Measurements from ENCODE around the gene PRICKLE2. TPM values are rescaled to one million over a fixed set of nuclear protein-coding genes. Genes with fewer than 3 reads are reported as not detected.

Gene PRICKLE2
- total and polyA plus RNA-seq, 5 experiments from 2014 or later, result not detected

- no peak overlapping the region for H3K27ac Mint-ChIP-seq
- H3K4me1 Mint-ChIP-seq, result no peaks in the 10 kb centered on the region
- peaks cover 0 to 3% (median 0%) of the 10 kb centered on the region in 9 donors for H3K9me3 Mint-ChIP-seq
- POLR2A ChIA-PET, result no interaction called here
- DNase-seq (no peak), ATAC-seq (no peak)
- peaks cover 6 to 25% (median 14%) of the 10 kb centered on the region in 5 donors for H3K27me3 Mint-ChIP-seq
- H3K4me3 Mint-ChIP-seq, result no peak overlapping the region
- H3K36me3 Mint-ChIP-seq, result no peaks in the 10 kb centered on the region
These were observed 73.9 kb downstream of the PRICKLE2 start for GRCh38 chr3:64151342-64151871.

DNA sequence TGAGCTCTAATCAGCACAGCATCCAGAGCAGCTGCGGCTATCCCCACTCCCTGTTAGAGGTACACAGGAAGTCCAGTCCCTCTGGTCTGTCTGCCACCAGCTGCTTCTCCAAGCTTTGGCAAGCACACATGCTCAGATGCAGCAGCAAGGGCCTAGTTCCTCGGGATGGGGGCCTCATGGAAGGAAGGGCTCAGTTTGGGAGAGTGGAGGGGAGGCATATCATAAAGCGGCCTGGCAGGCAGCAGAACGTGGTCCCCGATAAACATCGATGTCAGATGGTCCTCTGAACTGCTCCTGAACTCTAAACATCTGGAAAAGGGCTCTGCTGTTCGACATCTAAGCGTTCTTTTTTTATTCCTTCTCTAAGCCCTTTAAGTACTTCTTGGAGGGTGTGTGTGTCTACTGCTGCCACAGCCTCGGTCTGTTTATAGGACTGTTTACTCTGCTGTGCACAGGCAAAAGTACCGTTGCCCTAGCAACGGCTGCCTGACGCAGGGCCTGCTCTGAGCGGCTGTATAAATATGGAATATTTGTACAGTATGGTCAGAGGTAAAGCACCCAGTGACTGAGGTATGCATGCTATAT is 74.6 kb downstream of the PRICKLE2 start:
- Mint-ChIP-seq H3K36me3 (no peaks in the 10 kb centered on the region), H3K4me3 (no peak overlapping the region), H3K9me3 (peaks cover 0 to 3% (median 0%) of the 10 kb centered on the region in 9 donors), H3K27me3 (peaks cover 6 to 25% (median 14%) of the 10 kb centered on the region in 5 donors), H3K27ac (no peak overlapping the region), H3K4me1 (no peaks in the 10 kb centered on the region)
- ATAC-seq (no peak), DNase-seq (no peak)
- POLR2A ChIA-PET, result no interaction called here

DNA sequence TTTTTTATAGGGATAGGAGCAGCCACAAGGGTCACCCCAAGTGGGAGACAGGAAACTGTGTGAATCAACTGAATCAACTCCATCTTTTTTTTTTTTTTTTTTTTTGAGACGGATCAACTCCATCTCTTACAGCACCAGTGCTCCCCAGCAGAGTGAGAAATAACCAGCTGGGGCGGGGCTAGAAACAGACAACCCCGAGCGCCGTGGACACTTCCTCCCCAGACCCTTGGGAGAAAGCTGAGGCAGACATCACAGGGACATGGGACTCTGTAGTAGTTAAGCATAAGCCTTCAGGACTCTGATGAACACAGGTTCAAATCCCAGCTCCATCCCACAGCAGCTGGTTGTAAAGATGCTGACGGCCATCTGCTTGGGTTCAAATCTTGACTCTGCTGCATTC is 75.4 kb downstream of the PRICKLE2 start:
- Mint-ChIP-seq H3K27ac (no peak overlapping the region), H3K36me3 (no peaks in the 10 kb centered on the region), H3K9me3 (peaks cover 0 to 3% (median 0%) of the 10 kb centered on the region in 9 donors), H3K4me1 (no peaks in the 10 kb centered on the region), H3K27me3 (peaks cover 5 to 25% (median 14%) of the 10 kb centered on the region in 5 donors), H3K4me3 (no peak overlapping the region)
- DNase-seq, result no peak
- no peak for ATAC-seq
- POLR2A ChIA-PET, result no interaction called here

GRCh38 chr3:64148955-64149653 is 76.2 kb downstream of the PRICKLE2 start:
- Mint-ChIP-seq H3K36me3 (no peaks in the 10 kb centered on the region), H3K9me3 (peaks cover 0 to 3% (median 0%) of the 10 kb centered on the region in 9 donors)
- no peak for ATAC-seq

DNA sequence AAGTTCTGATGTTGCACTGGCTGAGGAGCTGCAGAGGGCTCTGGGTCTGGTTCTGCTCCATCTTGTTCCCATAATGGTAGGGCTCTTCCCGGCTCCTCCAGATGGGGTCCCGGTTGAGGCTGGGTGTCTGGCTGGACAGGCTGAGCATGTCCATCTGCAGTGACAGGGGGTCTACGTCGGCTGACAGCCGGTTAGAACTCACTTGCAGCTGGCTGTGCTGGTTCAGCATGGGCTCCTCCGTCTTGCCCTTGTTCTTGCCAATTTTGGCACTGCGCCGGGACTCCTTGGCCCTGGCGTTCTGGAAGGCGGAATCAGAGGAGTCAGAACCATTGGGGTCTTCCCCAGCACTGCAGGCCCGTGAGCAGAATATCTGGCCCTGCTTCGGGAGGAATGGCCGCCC is 78.1 kb downstream of the PRICKLE2 start:
- no peaks in the 10 kb centered on the region for H3K4me1 Mint-ChIP-seq
- DNase-seq, result no peak
- H3K4me3 Mint-ChIP-seq, result no peak overlapping the region
- POLR2A ChIA-PET, result no interaction called here
- no peaks in the 10 kb centered on the region for H3K36me3 Mint-ChIP-seq
- H3K27me3 Mint-ChIP-seq, result peaks cover 4 to 15% (median 14%) of the 10 kb centered on the region in 5 donors
- no peak for ATAC-seq
- no peak overlapping the region for H3K27ac Mint-ChIP-seq
- peaks cover 0 to 3% (median 0%) of the 10 kb centered on the region in 9 donors for H3K9me3 Mint-ChIP-seq

More at GRCh38 chr3:64148955-64149653, 76.2 kb downstream of the PRICKLE2 start:
- no peak overlapping the region for H3K4me3 Mint-ChIP-seq
- POLR2A ChIA-PET, result no interaction called here
- no peak overlapping the region for H3K27ac Mint-ChIP-seq
- H3K27me3 Mint-ChIP-seq, result peaks cover 5 to 25% (median 14%) of the 10 kb centered on the region in 5 donors
- H3K4me1 Mint-ChIP-seq, result no peaks in the 10 kb centered on the region
- DNase-seq, result no peak

- DNase-seq (no peak), ATAC-seq (no peak)
- Mint-ChIP-seq H3K4me3 (no peak overlapping the region), H3K27ac (no peak overlapping the region), H3K9me3 (no peaks in the 10 kb centered on the region), H3K27me3 (peaks cover 0 to 11% (median 1%) of the 10 kb centered on the region in 5 donors), H3K36me3 (no peaks in the 10 kb centered on the region), H3K4me1 (no peaks in the 10 kb centered on the region)
- POLR2A ChIA-PET, result no interaction called here
These were observed 79.8 kb downstream of the PRICKLE2 start for GRCh38 chr3:64145438-64145837.

DNA sequence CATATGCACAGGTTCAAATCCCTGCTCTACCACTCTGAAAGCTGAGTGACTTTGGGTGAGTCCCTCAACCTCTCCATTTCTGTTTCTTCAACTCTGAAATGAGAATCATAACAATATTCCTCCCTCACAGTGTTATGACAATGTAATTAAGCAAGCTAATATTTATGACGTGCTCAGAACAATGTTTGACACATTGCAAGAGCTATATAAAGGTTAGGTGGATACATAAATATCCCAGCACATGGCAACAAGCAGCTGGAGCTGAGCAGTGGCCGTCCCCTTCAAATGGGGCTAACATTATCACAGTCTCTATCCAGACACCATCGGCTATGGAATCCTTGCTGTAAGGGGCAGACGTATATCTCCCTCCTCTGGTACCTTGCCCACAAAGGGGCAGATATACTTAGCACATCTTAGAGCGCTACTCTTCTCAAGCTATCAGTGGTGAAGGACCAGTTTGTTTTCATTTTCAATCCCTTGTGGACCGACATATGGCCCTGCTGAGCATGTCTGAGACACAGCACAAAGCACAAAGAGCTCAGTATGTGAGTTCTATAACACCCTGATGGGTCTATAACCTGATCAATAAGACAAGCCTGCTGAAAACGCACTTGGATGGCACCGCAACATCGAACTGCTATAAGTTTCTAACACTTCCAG is 80.9 kb downstream of the PRICKLE2 start:
- no peaks in the 10 kb centered on the region for H3K9me3 Mint-ChIP-seq
- H3K4me3 Mint-ChIP-seq, result no peak overlapping the region
- H3K27me3 Mint-ChIP-seq, result peaks cover 0 to 12% (median 0%) of the 10 kb centered on the region in 5 donors

DNA sequence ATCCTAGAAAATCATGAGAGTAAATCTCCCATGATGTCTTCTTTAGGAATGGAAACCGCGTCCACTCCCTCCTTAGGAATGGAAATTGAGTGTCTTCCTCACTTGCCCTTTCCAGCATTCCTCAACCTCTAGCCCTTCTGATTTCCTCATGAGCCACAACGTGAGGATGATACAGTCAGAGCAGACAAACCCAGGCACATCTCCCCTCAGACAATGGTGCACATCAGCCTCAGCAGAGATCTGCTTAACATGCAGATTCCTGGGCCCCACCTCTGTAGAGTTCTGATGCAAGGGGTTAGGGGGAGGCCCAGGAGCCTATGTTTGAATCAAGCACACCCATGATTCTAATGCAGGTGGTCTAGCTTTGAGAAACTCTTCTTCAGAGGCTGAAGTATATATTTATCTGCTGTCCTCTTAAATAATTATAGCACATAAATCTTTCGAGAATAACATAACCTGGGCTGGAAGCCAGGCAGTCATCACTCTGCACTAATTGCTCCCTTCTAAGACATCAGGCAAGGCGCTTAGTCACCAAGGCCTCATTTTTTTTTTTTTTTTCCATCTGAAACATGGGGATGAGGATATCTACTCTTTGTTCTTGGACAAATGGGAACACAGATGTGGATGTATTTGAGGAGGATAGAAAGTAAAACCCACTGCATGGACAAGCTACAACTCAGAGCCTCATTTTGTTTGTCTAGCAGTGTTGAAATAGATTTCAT is 81.7 kb downstream of the PRICKLE2 start:
- no peak overlapping the region for H3K4me3 Mint-ChIP-seq
- no peaks in the 10 kb centered on the region for H3K36me3 Mint-ChIP-seq
- ATAC-seq (no peak), DNase-seq (no peak)
- H3K4me1 Mint-ChIP-seq, result no peaks in the 10 kb centered on the region
- peaks cover 0 to 12% (median 0%) of the 10 kb centered on the region in 5 donors for H3K27me3 Mint-ChIP-seq
- no peak overlapping the region for H3K27ac Mint-ChIP-seq
- POLR2A ChIA-PET, result no interaction called here
- no peaks in the 10 kb centered on the region for H3K9me3 Mint-ChIP-seq

More for the DNA sequence above, 80.9 kb downstream of the PRICKLE2 start:
- DNase-seq (no peak), ATAC-seq (no peak)
- no peaks in the 10 kb centered on the region for H3K4me1 Mint-ChIP-seq
- H3K27ac Mint-ChIP-seq, result no peak overlapping the region
- H3K36me3 Mint-ChIP-seq, result no peaks in the 10 kb centered on the region
- POLR2A ChIA-PET, result no interaction called here

DNA sequence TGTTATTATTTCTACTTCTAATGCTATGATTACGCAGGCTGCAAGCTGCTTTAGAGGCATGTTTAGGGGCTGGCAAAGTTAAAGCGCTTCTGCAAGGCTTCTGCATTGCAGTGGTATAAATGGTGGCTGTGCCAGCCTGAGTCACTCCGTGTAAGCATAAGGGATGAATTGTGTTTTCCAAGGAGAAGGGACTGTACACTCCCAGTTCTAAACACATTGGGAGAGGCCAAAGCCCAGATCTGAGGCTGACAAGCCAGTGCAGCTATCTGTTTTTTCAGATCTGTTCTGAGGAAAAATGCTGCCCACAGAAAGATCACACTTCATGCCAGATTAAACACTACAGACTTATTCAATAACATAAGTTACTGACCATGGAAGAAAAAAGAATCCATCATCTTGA is 83.8 kb downstream of the PRICKLE2 start:
- ATAC-seq, result no peak
- no peak for DNase-seq
- Mint-ChIP-seq H3K4me3 (no peak overlapping the region), H3K27me3 (peaks cover 0 to 11% (median 2%) of the 10 kb centered on the region in 5 donors), H3K9me3 (no peaks in the 10 kb centered on the region), H3K36me3 (no peaks in the 10 kb centered on the region), H3K27ac (no peak overlapping the region), H3K4me1 (no peaks in the 10 kb centered on the region)
- POLR2A ChIA-PET, result no interaction called here

GRCh38 chr3:64140651-64141050 is 84.6 kb downstream of the PRICKLE2 start:
- peaks cover 0 to 9% (median 3%) of the 10 kb centered on the region in 5 donors for H3K27me3 Mint-ChIP-seq
- H3K27ac Mint-ChIP-seq, result no peak overlapping the region
- no peaks in the 10 kb centered on the region for H3K9me3 Mint-ChIP-seq
- no peak for DNase-seq
- no peaks in the 10 kb centered on the region for H3K4me1 Mint-ChIP-seq
- no peak overlapping the region for H3K4me3 Mint-ChIP-seq
- H3K36me3 Mint-ChIP-seq, result no peaks in the 10 kb centered on the region
- ATAC-seq, result no peak
- POLR2A ChIA-PET, result no interaction called here

GRCh38 chr3:64138656-64139375 is 86.5 kb downstream of the PRICKLE2 start:
- Mint-ChIP-seq H3K4me1 (no peaks in the 10 kb centered on the region), H3K27me3 (peaks cover 0 to 15% (median 3%) of the 10 kb centered on the region in 5 donors), H3K4me3 (no peak overlapping the region), H3K36me3 (no peaks in the 10 kb centered on the region), H3K27ac (no peak overlapping the region), H3K9me3 (no peaks in the 10 kb centered on the region)
- no peak for ATAC-seq
- no peak for DNase-seq
- POLR2A ChIA-PET, result no interaction called here

DNA sequence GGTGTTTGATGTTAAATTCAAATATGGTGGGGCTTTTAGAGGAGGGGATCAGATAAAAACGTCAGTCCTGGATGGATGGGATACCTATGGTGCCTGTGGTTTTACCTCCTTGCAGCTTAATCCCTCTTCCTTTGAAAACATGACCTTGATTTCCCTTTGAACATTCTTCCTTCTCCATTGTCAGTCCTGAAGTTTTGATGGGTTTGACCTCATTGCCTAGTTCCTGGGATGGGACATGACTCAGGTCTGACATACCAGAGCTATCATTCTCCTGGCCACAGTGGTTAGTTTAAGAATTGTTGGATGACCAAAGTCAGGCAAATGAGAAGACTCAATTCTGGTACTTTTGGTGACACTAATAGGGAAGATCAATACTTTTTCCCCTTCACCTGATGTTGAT is 87.2 kb downstream of the PRICKLE2 start:
- peaks cover 0 to 15% (median 3%) of the 10 kb centered on the region in 5 donors for H3K27me3 Mint-ChIP-seq
- H3K4me1 Mint-ChIP-seq, result no peaks in the 10 kb centered on the region
- H3K4me3 Mint-ChIP-seq, result no peak overlapping the region
- H3K9me3 Mint-ChIP-seq, result no peaks in the 10 kb centered on the region
- POLR2A ChIA-PET, result no interaction called here
- DNase-seq, result no peak
- no peak overlapping the region for H3K27ac Mint-ChIP-seq
- H3K36me3 Mint-ChIP-seq, result no peaks in the 10 kb centered on the region
- ATAC-seq, result no peak
